GM18868 (cell line): ENCODE measurements around the gene HES6.

Source experiments
- ATAC-seq: cut with Tn5 transposase; IDR thresholded peaks from one replicate; pipeline ENCODE4 v1.9.1; 2021; ENCODE audit warnings: mild to moderate bottlenecking, moderate library complexity; ENCODE audit not compliant: unreplicated experiment

The HES6 gene

GRCh38 chr2:238239863-238240756, at the start of gene HES6:
HES6 (minus strand) TSS chr2:238240038; CDS start chr2:238239905, 133 bp downstream.
- ATAC-seq, result peak; percentile 84

- ATAC-seq, result no peak
These were observed 49.7 kb upstream of the HES6 start for GRCh38 chr2:238289574-238289973.

- ATAC-seq, result peak; percentile 91
These were observed 49.1 kb upstream of the HES6 start for GRCh38 chr2:238288650-238289573.

GRCh38 chr2:238287737-238288649, 48.2 kb upstream of the HES6 start, which contains the start of gene PER2:
PER2 (minus strand) TSS chr2:238288610; CDS start chr2:238277936, 10,674 bp downstream.
- peak; percentile 35 for ATAC-seq

GRCh38 chr2:238286987-238287736, 47.3 kb upstream of the HES6 start:
- ATAC-seq, result no peak

GRCh38 chr2:238286551-238286950, 46.7 kb upstream of the HES6 start:
- no peak for ATAC-seq

- no peak for ATAC-seq
These were observed 46.3 kb upstream of the HES6 start for GRCh38 chr2:238286095-238286494.

GRCh38 chr2:238285653-238286082, 45.8 kb upstream of the HES6 start:
- ATAC-seq, result no peak

- no peak for ATAC-seq
These were observed 45.1 kb upstream of the HES6 start for GRCh38 chr2:238284802-238285515.

GRCh38 chr2:238282861-238283738, 43.3 kb upstream of the HES6 start:
- no peak for ATAC-seq

- ATAC-seq, result no peak
These were observed 42.1 kb upstream of the HES6 start for GRCh38 chr2:238281826-238282480.

GRCh38 chr2:238280083-238280825, 40.4 kb upstream of the HES6 start:
- no peak for ATAC-seq

- no peak for ATAC-seq
These were observed 39.5 kb upstream of the HES6 start for GRCh38 chr2:238279324-238279682.

GRCh38 chr2:238278626-238279323, 38.9 kb upstream of the HES6 start:
- no peak for ATAC-seq

- no peak for ATAC-seq
These were observed 37.9 kb upstream of the HES6 start for GRCh38 chr2:238277695-238278094.

GRCh38 chr2:238274152-238274865, 34.5 kb upstream of the HES6 start:
- no peak for ATAC-seq
